Lower leg skin (tissue), 4 donors: ENCODE measurements around the gene TOP3B. TPM values are rescaled to one million over a fixed set of nuclear protein-coding genes. Genes with fewer than 3 reads are reported as not detected.

Source experiments
- DNase-seq, 2 donors: peaks; one replicate each; pipeline ENCODE4 v3.0.0-alpha.2; 2019; ENCODE audit warnings: low spot score in 2 of 2
- H3K4me3 ChIP-seq: fragments of 200-600 bp; sonication (generic); 2 replicates; pipeline ENCODE4 v1.5.1; 2017; ENCODE audit warnings: mild to moderate bottlenecking, low read depth; ENCODE audit not compliant: poor library complexity, severe bottlenecking
- POLR2A ChIP-seq, 2 donors: fragments of 450-650 bp; IDR thresholded peaks; one replicate each; pipeline ENCODE4 v1.6.1; 2016 to 2017; ENCODE audit warnings: antibody characterized with exemption in 2 of 2, mild to moderate bottlenecking in 1 of 2, moderate library complexity in 1 of 2
- WGBS, 2 donors: methylation state at CpG; one replicate each; pipeline ENCODE4 v1.1.5; 2018; 5-methylcytosine and 5-hydroxymethylcytosine counted together
- intact Hi-C: fragments of 100-400 bp; cut with DNase I; formaldehyde crosslinking; loops from one replicate; pipeline ENCODE4 v1.15.0; 2023; ENCODE audit warnings: low total_unique reads
- total RNA-seq, 4 donors: library from RNA; depleted of rRNA; stranded (reverse); fragments of >200 nt; gene quantifications; one replicate each; pipeline ENCODE4 v1.1.0, GENCODE V29; 2016
- TF ChIP-seq, protein P1 (sequence below), 3 donors: fragments of 450-650 bp; IDR thresholded peaks; one replicate each; pipeline ENCODE4 v1.5.1; 2016; ENCODE audit warnings: antibody characterized with exemption in 3 of 3, mild to moderate bottlenecking in 3 of 3, moderate library complexity in 2 of 3

The TOP3B gene
- total RNA-seq, 4 donors from 2014 or later, result 23.6 to 53.6 (median 29.7) TPM

DNA sequence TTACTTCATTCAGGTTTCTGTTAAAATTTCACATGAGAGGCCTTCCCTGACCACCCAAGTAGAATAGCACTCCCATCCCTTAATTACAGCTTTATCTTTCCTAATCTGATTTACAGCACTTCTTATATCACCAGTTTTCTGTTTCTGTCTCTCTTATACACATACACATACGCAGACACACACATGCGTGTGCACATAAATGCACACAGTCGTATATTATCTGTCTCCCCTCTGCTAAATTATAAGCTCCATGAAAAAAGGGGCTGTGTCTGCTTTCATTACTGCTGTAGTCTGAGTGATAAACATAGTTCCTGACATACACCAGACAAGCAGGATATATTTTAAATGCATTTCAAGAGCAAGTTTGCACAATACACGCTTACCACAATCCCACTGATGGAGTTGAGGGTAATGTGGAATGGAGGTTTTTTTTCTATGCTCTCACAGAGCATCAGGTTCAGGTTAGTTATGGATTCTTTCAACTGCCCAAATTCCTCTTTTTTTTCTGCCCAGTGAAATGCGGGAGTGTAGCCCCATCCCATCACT, 13.7 kb upstream of the TOP3B start:
- TF ChIP-seq POLR2A (IDR thresholded peaks at IDR 0.05), result no peak
- TF ChIP-seq, protein P1, sequence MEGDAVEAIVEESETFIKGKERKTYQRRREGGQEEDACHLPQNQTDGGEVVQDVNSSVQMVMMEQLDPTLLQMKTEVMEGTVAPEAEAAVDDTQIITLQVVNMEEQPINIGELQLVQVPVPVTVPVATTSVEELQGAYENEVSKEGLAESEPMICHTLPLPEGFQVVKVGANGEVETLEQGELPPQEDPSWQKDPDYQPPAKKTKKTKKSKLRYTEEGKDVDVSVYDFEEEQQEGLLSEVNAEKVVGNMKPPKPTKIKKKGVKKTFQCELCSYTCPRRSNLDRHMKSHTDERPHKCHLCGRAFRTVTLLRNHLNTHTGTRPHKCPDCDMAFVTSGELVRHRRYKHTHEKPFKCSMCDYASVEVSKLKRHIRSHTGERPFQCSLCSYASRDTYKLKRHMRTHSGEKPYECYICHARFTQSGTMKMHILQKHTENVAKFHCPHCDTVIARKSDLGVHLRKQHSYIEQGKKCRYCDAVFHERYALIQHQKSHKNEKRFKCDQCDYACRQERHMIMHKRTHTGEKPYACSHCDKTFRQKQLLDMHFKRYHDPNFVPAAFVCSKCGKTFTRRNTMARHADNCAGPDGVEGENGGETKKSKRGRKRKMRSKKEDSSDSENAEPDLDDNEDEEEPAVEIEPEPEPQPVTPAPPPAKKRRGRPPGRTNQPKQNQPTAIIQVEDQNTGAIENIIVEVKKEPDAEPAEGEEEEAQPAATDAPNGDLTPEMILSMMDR (IDR thresholded peaks at IDR 0.05), result no peak
- no peak overlapping the region for H3K4me3 ChIP-seq
- no peak for DNase-seq
- intact Hi-C loops, result no loop called here
- 88 to 90% methylated on average over 5 of the region's 5 CpGs for WGBS, 2 donors

DNA sequence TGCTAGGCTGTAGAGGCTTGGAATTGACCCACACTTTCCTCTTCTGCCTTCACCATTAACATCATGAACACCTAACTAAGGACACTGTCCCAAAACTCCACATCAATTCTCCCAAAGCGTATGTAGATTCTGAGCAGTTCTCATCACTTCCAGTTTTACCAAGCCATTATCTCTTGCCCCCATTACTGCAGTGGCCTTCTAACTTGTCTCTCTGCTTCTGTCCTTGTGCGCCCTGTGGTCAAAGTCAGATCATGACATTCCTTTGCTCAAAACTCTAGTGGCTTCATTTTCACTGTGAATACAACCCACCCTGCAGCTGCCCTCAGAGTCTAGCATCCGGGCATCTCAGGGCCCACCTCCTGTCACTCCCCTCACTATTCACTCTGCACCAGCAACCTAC, 13.1 kb upstream of the TOP3B start:
- no peak overlapping the region for H3K4me3 ChIP-seq
- 89 to 93% methylated on average over 3 of the region's 3 CpGs for WGBS, 2 donors
- TF ChIP-seq, protein P1 (IDR thresholded peaks at IDR 0.05), result no peak
- TF ChIP-seq POLR2A (IDR thresholded peaks at IDR 0.05), result no peak
- intact Hi-C loops, result no loop called here
- DNase-seq, result no peak

DNA sequence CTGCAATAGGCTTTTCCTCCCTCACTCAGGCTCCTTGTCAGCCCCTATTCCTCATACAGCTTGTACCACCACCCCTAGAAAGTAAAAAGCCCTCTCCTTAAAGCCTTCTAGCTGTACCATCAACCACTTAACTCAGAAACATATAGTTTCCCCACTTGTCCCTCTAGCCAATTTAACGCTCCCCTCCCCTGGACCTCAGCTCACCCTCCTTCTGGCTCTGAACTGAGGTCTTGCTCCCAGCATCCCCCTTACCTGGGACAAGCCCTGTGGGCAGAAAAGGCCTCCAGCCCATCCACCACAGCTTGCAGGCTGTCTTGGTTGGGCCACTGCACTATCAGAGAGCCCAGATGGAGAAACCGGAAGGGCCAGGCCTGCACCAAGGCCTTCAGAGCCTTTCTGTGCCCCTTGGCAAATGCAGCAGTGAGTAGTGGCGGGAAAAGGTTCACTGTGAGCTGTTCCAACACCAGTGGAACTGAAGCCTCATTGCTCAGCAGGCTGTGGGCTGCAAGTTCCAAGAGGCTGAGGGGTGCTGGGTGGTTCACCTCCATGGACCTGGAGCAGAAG, 12.4 kb upstream of the TOP3B start:
- no peak for TF ChIP-seq POLR2A (IDR thresholded peaks at IDR 0.05)
- TF ChIP-seq, protein P1 (IDR thresholded peaks at IDR 0.05), result no peak
- no peak for DNase-seq
- intact Hi-C loops, result no loop called here
- no peak overlapping the region for H3K4me3 ChIP-seq
- WGBS, 2 donors, result 95 to 96% methylated on average over 3 of the region's 3 CpGs

DNA sequence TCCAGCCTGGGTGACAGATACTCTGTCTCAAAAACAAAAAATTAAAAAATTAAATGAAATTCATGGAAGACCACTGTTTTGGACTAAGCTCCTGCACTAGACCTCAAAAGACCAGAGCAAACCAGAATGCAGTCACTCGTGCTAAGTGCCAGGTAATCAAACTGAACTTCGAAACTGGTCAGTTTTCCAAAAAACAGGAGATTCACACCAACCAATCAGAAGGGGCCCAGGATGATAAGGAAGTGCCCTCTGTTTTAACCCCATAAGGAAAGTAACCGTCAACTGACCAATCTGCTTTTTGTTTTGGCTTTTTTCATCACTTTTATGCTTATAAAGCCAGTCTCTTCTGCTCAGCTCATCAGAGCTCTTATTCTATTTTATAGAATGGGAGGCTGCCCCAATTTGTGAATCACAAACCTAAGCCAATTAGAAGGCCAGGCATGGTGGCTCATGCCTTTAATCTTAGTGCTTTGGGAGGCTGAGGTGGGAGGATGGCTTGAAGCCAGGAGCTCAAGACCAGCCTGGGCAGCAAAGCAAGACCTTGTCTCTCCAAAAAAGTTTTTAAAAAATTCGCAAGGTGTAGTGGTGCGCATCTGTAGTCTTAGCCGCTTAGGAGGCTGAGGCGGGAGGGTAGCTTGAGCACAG, 10.1 kb upstream of the TOP3B start:
- intact Hi-C loops, result no loop called here
- no peak overlapping the region for H3K4me3 ChIP-seq
- WGBS, 2 donors, result 83 to 85% methylated on average over 7 of the region's 7 CpGs
- no peak for TF ChIP-seq POLR2A (IDR thresholded peaks at IDR 0.05)
- TF ChIP-seq, protein P1 (IDR thresholded peaks at IDR 0.05), result no peak
- DNase-seq, result no peak

DNA sequence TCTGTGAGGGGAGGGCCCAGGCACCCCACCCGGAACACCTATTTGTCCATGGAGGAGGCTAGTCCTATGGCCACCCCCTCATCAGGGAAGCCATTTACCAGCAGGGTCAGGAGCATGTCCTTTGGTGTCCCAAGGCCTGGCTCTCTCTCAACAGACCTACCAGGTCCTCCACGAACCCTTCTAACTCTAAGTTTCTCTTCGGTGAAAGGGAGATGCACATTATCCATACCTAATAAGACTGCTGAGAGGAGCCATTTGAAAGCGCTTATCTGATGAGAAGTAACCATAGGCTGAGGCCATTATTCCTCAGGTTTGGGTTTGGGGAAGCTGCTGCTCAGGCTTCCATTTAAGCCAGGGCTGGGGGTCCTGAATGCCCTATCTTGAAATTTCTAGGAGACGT, 9.2 kb upstream of the TOP3B start:
- 83 to 95% methylated on average over 5 of the region's 5 CpGs for WGBS, 2 donors
- no peak overlapping the region for H3K4me3 ChIP-seq
- no peak for TF ChIP-seq POLR2A (IDR thresholded peaks at IDR 0.05)
- TF ChIP-seq, protein P1 (IDR thresholded peaks at IDR 0.05), result no peak
- intact Hi-C loops, result no loop called here
- DNase-seq, result no peak

DNA sequence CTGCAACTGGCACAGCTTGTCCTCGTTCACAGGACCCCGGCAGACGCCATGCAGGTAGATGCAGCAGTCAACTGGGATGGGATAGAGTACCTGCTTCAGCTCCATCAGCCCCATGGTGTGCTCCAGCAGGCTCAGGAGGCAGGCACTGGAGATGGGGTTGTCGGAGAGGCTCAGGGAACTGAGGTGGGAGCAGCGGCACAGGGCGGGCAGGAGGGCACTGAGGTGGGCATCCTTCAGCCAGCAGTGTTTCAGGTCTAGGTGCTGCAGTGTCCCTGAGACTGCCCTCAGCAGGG, 8.7 kb upstream of the TOP3B start:
- no peak for DNase-seq
- no peak overlapping the region for H3K4me3 ChIP-seq
- WGBS, 2 donors, result 82 to 90% methylated on average over 6 of the region's 6 CpGs
- TF ChIP-seq POLR2A (IDR thresholded peaks at IDR 0.05), result no peak
- TF ChIP-seq, protein P1 (IDR thresholded peaks at IDR 0.05), result no peak
- intact Hi-C loops, result no loop called here
